Omental fat pad (tissue), 4 donors: ENCODE measurements around the gene AK2. TPM values are rescaled to one million over a fixed set of nuclear protein-coding genes. Genes with fewer than 3 reads are reported as not detected.

ENCODE experiments used
- ATAC-seq: fragments of 150-250 bp; one replicate; pipeline ENCODE4 v1.9.1; 2016; ENCODE audit warnings: mild to moderate bottlenecking, moderate library complexity; ENCODE audit not compliant: low FRiP score
- DNase-seq: peaks from one replicate; pipeline ENCODE4 v3.0.0-alpha.2; 2019; ENCODE audit warnings: low spot score
- total RNA-seq, 4 donors: library from RNA; depleted of rRNA; stranded (reverse); fragments of >200 nt; gene quantifications; one replicate each; pipeline ENCODE4 v1.1.0, GENCODE V29; 2016
- TF ChIP-seq, protein P1 (sequence below), 3 donors: fragments of 450-650 bp; IDR thresholded peaks; one replicate each; pipeline ENCODE4 v1.5.1; 2016 to 2017; ENCODE audit warnings: antibody characterized with exemption in 3 of 3, mild to moderate bottlenecking in 3 of 3, moderate library complexity in 2 of 3

Gene AK2
- total RNA-seq, 4 donors from 2014 or later = 146 to 297 (median 161) TPM

GRCh38 chr1:32991386-32991785 lies 45.3 kb downstream of the AK2 start:
- TF ChIP-seq, protein P1, sequence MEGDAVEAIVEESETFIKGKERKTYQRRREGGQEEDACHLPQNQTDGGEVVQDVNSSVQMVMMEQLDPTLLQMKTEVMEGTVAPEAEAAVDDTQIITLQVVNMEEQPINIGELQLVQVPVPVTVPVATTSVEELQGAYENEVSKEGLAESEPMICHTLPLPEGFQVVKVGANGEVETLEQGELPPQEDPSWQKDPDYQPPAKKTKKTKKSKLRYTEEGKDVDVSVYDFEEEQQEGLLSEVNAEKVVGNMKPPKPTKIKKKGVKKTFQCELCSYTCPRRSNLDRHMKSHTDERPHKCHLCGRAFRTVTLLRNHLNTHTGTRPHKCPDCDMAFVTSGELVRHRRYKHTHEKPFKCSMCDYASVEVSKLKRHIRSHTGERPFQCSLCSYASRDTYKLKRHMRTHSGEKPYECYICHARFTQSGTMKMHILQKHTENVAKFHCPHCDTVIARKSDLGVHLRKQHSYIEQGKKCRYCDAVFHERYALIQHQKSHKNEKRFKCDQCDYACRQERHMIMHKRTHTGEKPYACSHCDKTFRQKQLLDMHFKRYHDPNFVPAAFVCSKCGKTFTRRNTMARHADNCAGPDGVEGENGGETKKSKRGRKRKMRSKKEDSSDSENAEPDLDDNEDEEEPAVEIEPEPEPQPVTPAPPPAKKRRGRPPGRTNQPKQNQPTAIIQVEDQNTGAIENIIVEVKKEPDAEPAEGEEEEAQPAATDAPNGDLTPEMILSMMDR (IDR thresholded peaks at IDR 0.05) = no peak
- ATAC-seq (no peak), DNase-seq (no peak)

GRCh38 chr1:32990887-32991286 lies 45.8 kb downstream of the AK2 start:
- no peak for ATAC-seq
- TF ChIP-seq, protein P1 (IDR thresholded peaks at IDR 0.05) = no peak
- DNase-seq = no peak

- peak; percentile 81 for ATAC-seq
- DNase-seq = no peak
- TF ChIP-seq, protein P1 (IDR thresholded peaks at IDR 0.05) = no peak
Observed at GRCh38 chr1:32989160-32990050, 47.3 kb downstream of the AK2 start.

GRCh38 chr1:32988665-32989064 lies 48.0 kb downstream of the AK2 start:
- DNase-seq (no peak), ATAC-seq (peak; percentile 46)
- TF ChIP-seq, protein P1 (IDR thresholded peaks at IDR 0.05) = no peak

DNA sequence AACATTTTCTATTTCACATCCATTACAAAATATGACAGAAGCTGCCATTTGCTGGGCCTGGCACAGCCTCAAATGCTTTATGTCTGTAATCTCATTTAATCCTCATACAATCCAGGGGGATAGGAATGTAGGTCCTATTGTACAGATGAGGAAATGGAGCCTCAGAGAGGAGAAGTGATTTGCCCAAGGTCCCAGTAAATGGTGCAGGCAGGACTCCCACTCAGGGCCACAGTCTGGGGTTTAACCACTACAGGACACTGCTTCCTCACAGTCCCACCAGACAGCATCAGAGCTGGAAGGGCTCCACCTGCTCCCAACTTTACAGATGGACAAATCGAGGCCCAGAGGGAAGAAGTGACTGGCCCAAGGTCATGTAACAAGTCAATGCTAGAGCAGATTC lies 51.5 kb downstream of the AK2 start:
- ATAC-seq (no peak), DNase-seq (no peak)
- TF ChIP-seq, protein P1 (IDR thresholded peaks at IDR 0.05) = no peak

- no peak for DNase-seq
- TF ChIP-seq, protein P1 (IDR thresholded peaks at IDR 0.05) = no peak
- ATAC-seq = no peak
Observed at GRCh38 chr1:32984455-32985171, 52.1 kb downstream of the AK2 start.
